Stimulated activated naive CD4-positive, alpha-beta T cell treated with Interleukin-2 at 50 U/mL for 16 hours (primary cell): ENCODE measurements around the gene ARHGDIB.

Experiments
- DNase-seq: peaks from one replicate; lab custom pipeline; 2025; lab: John Stamatoyannopoulos, UW

Gene ARHGDIB

GRCh38 chr12:14930299-14930698 is 31.1 kb downstream of the ARHGDIB start:
- DNase-seq = no peak

GRCh38 chr12:14928931-14929330 is 32.5 kb downstream of the ARHGDIB start:
- no peak for DNase-seq

- DNase-seq = no peak
Observed at GRCh38 chr12:14927267-14927666, 34.1 kb downstream of the ARHGDIB start.

GRCh38 chr12:14924541-14924940 is 36.9 kb downstream of the ARHGDIB start:
- no peak for DNase-seq

GRCh38 chr12:14923944-14924343 is 37.5 kb downstream of the ARHGDIB start:
- no peak for DNase-seq

GRCh38 chr12:14921218-14921617 is 40.2 kb downstream of the ARHGDIB start:
- no peak for DNase-seq

- no peak for DNase-seq
Observed at GRCh38 chr12:14920475-14921126, 40.8 kb downstream of the ARHGDIB start.

- DNase-seq = no peak
Observed at GRCh38 chr12:14919455-14919854, 41.9 kb downstream of the ARHGDIB start.

GRCh38 chr12:14915736-14916135 is 45.7 kb downstream of the ARHGDIB start:
- DNase-seq = no peak

GRCh38 chr12:14913381-14913781 is 48.0 kb downstream of the ARHGDIB start:
- no peak for DNase-seq

- no peak for DNase-seq
Observed at GRCh38 chr12:14911131-14911530, 50.3 kb downstream of the ARHGDIB start.

- DNase-seq = peak; percentile 25
Observed at GRCh38 chr12:14910090-14910915, 51.1 kb downstream of the ARHGDIB start.

- no peak for DNase-seq
Observed at GRCh38 chr12:14907953-14908352, 53.4 kb downstream of the ARHGDIB start.

GRCh38 chr12:14906114-14906513 is 55.3 kb downstream of the ARHGDIB start:
- no peak for DNase-seq

GRCh38 chr12:14905269-14906004 is 56.0 kb downstream of the ARHGDIB start:
- no peak for DNase-seq

- no peak for DNase-seq
Observed at GRCh38 chr12:14904854-14905253, 56.5 kb downstream of the ARHGDIB start.

GRCh38 chr12:14903386-14904098 is 57.9 kb downstream of the ARHGDIB start:
- no peak for DNase-seq

- no peak for DNase-seq
Observed at GRCh38 chr12:14902465-14902864, 58.9 kb downstream of the ARHGDIB start.

- no peak for DNase-seq
Observed at GRCh38 chr12:14901228-14901562, 60.2 kb downstream of the ARHGDIB start.

- no peak for DNase-seq
Observed at GRCh38 chr12:14900521-14901227, 60.7 kb downstream of the ARHGDIB start.

- DNase-seq = no peak
Observed at GRCh38 chr12:14896521-14897169, 64.8 kb downstream of the ARHGDIB start.
